ENCODE results near the gene CD247.

CD247 gene

GRCh38 chr1:167561753-167562152 is 43.4 kb upstream of the CD247 start:
- TF ChIP-seq CTCF (IDR thresholded peaks at IDR 0.05), result no peak

GRCh38 chr1:167555971-167556714 is 37.8 kb upstream of the CD247 start:
- TF ChIP-seq CTCF (IDR thresholded peaks at IDR 0.05), result peak; percentile 96

GRCh38 chr1:167554028-167554779 is 35.9 kb upstream of the CD247 start:
- no peak for TF ChIP-seq CTCF (IDR thresholded peaks at IDR 0.05)

- TF ChIP-seq CTCF (IDR thresholded peaks at IDR 0.05), result no peak; the same call in 1 of the 2 replicates
Measured at GRCh38 chr1:167553136-167554027, 35.1 kb upstream of the CD247 start, which contains the start of gene CREG1. Gene CREG1 (minus strand): TSS chr1:167553762.

- no peak for TF ChIP-seq CTCF (IDR thresholded peaks at IDR 0.05)
Measured at GRCh38 chr1:167551362-167551761, 33.0 kb upstream of the CD247 start.

- TF ChIP-seq CTCF (IDR thresholded peaks at IDR 0.05), result no peak
Measured at GRCh38 chr1:167548059-167548932, 30.0 kb upstream of the CD247 start.

Data from LNCAP (cell line).